ENCODE results near the gene SCN5A.

DNA sequence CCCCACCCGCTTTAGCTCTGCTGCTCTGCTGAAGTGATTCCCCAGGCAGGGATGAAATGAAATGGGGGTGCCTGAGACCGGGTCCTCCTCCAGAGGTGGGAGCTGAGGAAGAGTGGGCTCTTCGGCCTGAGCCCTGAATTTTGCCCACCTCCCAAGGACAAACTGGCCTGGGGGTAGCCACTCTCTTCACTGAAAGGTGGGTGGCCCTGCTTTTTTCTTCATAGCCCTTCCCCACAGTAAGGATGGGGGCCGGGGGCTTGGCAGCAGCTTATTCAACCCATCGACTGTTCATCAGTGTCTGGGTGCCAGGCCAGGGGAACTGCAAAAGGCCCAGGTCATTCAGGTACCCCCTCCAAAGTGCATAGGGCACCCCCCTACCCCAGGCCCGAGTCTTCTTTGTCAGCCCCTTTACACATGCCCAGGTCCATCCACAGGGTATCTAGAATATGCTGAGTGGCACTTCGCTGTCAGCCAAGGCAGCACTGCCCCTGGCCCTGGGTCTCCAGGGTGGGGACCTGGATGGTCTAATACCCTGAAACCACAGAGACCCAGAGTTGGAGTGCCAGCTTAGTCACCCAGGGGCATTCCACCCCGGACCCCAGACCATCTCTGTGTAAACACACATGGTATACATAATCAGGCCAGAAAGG, 7.9 kb downstream of the SCN5A start:
- TF ChIP-seq, protein P1, sequence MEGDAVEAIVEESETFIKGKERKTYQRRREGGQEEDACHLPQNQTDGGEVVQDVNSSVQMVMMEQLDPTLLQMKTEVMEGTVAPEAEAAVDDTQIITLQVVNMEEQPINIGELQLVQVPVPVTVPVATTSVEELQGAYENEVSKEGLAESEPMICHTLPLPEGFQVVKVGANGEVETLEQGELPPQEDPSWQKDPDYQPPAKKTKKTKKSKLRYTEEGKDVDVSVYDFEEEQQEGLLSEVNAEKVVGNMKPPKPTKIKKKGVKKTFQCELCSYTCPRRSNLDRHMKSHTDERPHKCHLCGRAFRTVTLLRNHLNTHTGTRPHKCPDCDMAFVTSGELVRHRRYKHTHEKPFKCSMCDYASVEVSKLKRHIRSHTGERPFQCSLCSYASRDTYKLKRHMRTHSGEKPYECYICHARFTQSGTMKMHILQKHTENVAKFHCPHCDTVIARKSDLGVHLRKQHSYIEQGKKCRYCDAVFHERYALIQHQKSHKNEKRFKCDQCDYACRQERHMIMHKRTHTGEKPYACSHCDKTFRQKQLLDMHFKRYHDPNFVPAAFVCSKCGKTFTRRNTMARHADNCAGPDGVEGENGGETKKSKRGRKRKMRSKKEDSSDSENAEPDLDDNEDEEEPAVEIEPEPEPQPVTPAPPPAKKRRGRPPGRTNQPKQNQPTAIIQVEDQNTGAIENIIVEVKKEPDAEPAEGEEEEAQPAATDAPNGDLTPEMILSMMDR (IDR thresholded peaks at IDR 0.05): no peak
- TF ChIP-seq EZH2 (IDR thresholded peaks at IDR 0.05) (no peak), EZH2phosphoT487 (IDR thresholded peaks at IDR 0.05) (no peak)
